ENCODE data around the gene SLC24A5. TPM values are rescaled to one million over a fixed set of nuclear protein-coding genes. Genes with fewer than 3 reads are reported as not detected.

The SLC24A5 gene
- total RNA-seq, 2 donors from 2014 or later: not detected

- no peaks in the 10 kb centered on the region for H3K27me3 ChIP-seq (ENCODE audit: control insufficient read depth, insufficient read depth, low read length, poor library complexity, severe bottlenecking)
- no peak overlapping the region for H3K9ac ChIP-seq (ENCODE audit: extremely low read depth, low read length, poor library complexity, severe bottlenecking)
- DNase-seq: no peak
- H3K27ac ChIP-seq (ENCODE audit: low read depth, low read length): no peak overlapping the region
- Mint-ChIP-seq H3K9me3 (no peaks in the 10 kb centered on the region), H3K27ac (no peak overlapping the region), H3K36me3 (ENCODE audit: low read depth) (no peaks in the 10 kb centered on the region), H3K27me3 (ENCODE audit: insufficient read depth) (no peaks in the 10 kb centered on the region), H3K4me3 (no peak overlapping the region), H3K4me1 (peaks cover 22% of the 10 kb centered on the region)
- H3K36me3 ChIP-seq (ENCODE audit: control insufficient read depth, insufficient read depth, low read length): no peaks in the 10 kb centered on the region
- H3K4me3 ChIP-seq (ENCODE audit: low read length): no peak overlapping the region
- no peaks in the 10 kb centered on the region for H3K9me3 ChIP-seq (ENCODE audit: control insufficient read depth, low read length)
- no peak for TF ChIP-seq CTCF (conservative IDR thresholded peaks at IDR 0.05)
- no peaks in the 10 kb centered on the region for H3K4me1 ChIP-seq (ENCODE audit: control insufficient read depth, insufficient read depth, low read length)
These were observed 10.5 kb downstream of the SLC24A5 start for GRCh38 chr15:48131324-48131723.

GRCh38 chr15:48132874-48133273, 12.1 kb downstream of the SLC24A5 start:
- Histone ChIP-seq H3K27me3 (ENCODE audit: control insufficient read depth, insufficient read depth, low read length, poor library complexity, severe bottlenecking) (no peaks in the 10 kb centered on the region), H3K9ac (ENCODE audit: extremely low read depth, low read length, poor library complexity, severe bottlenecking) (no peak overlapping the region), H3K4me3 (ENCODE audit: low read length) (no peak overlapping the region), H3K4me1 (ENCODE audit: control insufficient read depth, insufficient read depth, low read length) (no peaks in the 10 kb centered on the region), H3K9me3 (ENCODE audit: control insufficient read depth, low read length) (no peaks in the 10 kb centered on the region), H3K27ac (ENCODE audit: low read depth, low read length) (no peak overlapping the region), H3K36me3 (ENCODE audit: control insufficient read depth, insufficient read depth, low read length) (no peaks in the 10 kb centered on the region)
- Mint-ChIP-seq H3K27ac (no peak overlapping the region), H3K27me3 (ENCODE audit: insufficient read depth) (no peaks in the 10 kb centered on the region), H3K4me3 (no peak overlapping the region), H3K4me1 (peaks cover 22% of the 10 kb centered on the region), H3K9me3 (no peaks in the 10 kb centered on the region), H3K36me3 (ENCODE audit: low read depth) (no peaks in the 10 kb centered on the region)
- DNase-seq: no peak
- WGBS, 2 experiments (ENCODE audit: insufficient coverage in 1 of 2, insufficient read length in 1 of 2): 92 to 100% methylated on average over 3 to 4 of the region's 6 CpGs
- no peak for TF ChIP-seq CTCF (conservative IDR thresholded peaks at IDR 0.05)

DNA sequence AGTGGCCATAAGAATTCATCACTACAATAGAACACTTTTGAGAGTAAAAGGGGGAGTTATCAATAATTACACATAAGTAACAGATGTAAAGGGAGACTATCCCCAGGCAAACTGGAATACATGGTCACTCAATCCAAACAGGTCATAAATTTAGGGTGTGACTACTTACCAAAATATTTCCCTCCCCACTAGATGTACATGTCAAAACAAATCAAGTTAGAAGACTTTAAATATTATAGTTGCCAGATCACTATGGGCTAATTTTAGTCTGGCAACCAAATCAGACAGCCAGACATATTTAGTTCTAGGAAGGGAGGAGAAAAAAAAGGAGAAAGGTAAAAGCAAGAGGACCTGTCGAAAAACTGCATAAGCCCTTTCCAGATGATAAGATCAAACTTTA, 23.1 kb downstream of the SLC24A5 start:
- Mint-ChIP-seq H3K9me3 (no peaks in the 10 kb centered on the region), H3K4me1 (no peaks in the 10 kb centered on the region), H3K4me3 (no peak overlapping the region), H3K27ac (no peak overlapping the region), H3K27me3 (ENCODE audit: insufficient read depth) (no peaks in the 10 kb centered on the region), H3K36me3 (ENCODE audit: low read depth) (peaks cover 14% of the 10 kb centered on the region)
- Histone ChIP-seq H3K36me3 (ENCODE audit: control insufficient read depth, insufficient read depth, low read length) (peaks cover 16% of the 10 kb centered on the region), H3K9ac (ENCODE audit: extremely low read depth, low read length, poor library complexity, severe bottlenecking) (no peak overlapping the region), H3K4me3 (ENCODE audit: low read length) (no peak overlapping the region), H3K4me1 (ENCODE audit: control insufficient read depth, insufficient read depth, low read length) (no peaks in the 10 kb centered on the region), H3K27me3 (ENCODE audit: control insufficient read depth, insufficient read depth, low read length, poor library complexity, severe bottlenecking) (no peaks in the 10 kb centered on the region), H3K9me3 (ENCODE audit: control insufficient read depth, low read length) (no peaks in the 10 kb centered on the region), H3K27ac (ENCODE audit: low read depth, low read length) (no peak overlapping the region)
- TF ChIP-seq CTCF (conservative IDR thresholded peaks at IDR 0.05): no peak
- no peak for DNase-seq
- 100% methylated on average over 1 of the region's 1 CpG; no CpG with 5 or more reads in 1 of the 2 experiments for WGBS, 2 experiments (ENCODE audit: insufficient coverage in 1 of 2, insufficient read length in 1 of 2)
